ENCODE data around the gene CD99L2.

CD99L2 gene

DNA sequence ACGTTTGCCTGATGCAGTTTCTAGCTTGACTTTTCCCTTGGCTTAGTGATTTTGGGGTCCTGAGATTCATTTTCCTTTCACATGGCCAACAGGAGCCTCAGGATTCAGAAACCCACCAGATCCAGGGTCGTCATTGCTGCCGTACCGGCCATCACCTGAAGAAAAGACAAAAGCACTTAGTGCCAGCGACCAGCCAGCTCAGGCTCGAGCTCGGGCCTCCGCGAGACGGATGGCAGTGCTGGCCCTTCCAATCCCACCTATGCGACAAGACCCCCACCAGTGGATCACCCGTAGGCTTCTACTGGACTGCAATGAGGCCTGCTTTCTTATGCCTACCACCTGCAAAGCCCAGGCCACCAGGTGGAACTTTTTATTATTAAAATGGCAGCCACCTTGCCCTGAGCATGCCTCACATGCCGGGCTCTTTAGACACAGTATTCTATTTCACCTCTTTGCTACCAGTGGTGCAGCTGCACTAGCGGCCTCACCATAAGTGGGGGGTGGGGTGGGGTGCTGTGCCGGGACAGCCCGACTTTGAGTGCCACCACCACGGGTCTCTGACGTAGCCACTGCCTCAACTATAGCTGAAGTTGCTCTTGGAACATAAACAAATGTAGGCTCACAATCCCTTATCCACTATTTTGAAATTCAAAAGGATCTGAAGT lies 121.0 kb downstream of the CD99L2 start:
- DNase-seq: no peak

DNA sequence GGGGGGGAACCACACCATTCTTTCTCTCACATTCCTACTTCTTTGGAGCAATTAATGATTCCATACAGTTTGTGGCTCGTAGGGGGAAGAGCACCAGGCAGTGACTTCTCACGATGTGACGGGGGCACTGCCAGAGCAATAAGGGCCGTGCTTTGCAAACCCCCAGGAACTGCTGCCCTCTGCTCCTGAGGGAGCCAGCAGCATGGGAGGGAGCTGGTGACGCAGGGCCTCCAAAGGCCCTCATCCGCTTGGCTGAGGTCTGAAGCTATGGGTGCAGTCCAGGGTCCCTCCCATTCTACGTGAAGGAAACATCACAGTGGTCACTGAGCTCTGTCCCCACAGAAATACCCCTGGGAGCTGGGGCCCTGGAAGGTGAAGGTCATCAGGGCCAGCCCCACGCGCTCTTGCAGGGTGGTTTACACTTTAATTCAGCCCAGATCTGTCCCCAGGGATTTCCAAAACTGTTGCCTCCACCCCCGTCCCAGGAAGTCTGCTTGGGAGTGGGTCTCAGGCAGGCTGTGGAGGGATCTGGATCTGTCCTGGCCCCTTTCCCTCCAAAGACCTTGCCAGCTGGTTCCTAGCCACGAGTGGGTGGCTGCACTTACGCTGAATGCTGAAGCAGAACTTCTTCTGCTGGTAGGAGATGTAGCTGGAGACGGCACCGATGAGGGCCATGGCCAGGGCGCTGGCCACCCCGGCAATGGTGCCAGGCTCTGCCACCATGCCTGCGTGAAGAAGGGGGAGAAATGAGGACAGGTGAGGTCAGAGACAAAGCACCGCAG lies 122.7 kb downstream of the CD99L2 start:
- no peak for DNase-seq

DNA sequence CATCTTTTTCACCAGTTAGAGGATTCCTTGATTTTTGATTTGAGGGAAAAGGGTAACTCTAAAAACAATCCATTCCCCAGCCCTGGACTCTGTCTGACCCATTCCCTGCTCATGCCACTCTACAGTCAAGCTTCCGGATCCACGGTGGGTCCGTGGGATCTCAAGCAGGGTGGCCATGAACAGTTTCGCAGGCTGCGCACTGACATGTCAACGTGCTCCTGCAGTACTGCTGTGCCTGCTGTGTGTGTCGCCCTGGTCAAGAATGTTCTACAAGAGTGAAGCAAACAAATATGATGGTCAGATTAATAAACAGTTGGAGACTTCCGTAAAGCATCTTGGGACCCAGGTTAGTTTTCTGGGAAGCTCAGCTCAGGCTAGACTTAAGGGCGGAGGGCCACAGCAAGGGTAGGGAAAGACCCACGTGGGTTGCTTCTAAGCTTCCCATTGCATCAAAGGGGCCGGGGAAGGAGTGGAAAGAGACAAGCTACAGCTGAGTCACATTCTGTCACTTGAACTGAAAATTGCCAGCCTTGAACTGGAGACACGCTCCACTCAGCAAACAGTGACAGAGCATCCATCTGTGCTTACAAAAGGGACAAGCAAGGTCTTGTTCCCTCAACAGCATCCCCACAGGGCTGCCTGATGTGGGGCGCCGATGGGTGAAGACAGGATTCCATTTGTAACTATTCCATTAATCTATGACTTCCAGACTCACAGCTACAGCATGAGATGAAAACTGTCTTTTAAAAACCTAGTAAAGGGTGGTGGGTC lies 123.5 kb downstream of the CD99L2 start:
- no peak for DNase-seq

DNA sequence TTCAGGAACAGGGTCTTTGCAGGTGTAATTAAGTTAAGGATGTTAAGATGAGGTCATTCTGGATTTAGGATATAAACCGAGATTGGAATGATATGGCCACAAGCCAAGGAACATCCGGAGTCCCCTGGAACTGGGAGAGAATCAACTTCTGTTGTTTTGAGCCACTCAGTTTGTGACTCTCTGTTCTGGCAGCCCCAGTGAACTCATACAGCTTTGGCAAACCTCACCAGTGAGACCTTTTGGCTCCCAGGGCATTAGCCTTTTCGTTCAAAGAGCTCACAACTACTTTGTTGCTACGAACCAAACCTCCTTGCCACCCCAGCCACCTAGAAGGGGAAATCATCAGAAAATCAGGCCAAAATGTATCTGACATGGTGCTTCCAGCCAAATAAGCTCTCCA lies 124.8 kb downstream of the CD99L2 start:
- no peak for DNase-seq

DNA sequence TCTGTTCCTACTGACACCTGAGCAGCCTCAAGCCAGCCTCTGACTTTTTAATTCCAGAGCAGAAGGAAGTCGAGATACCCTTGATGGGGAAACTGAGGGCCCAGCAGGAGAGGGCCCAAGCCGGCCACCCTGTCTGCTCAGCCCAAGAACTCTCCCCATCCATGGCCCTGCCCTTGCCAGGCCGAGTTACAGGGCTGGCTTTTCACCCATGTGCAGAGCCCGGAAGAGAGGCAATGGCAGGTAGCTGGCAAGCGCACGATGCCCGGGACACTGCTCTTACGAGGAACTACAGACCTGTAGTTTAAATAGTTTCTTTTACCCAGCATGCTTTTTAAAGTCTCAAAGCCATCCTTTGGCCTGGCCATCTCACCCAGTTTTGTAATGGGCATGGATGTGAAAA lies 125.4 kb downstream of the CD99L2 start:
- no peak for DNase-seq

DNA sequence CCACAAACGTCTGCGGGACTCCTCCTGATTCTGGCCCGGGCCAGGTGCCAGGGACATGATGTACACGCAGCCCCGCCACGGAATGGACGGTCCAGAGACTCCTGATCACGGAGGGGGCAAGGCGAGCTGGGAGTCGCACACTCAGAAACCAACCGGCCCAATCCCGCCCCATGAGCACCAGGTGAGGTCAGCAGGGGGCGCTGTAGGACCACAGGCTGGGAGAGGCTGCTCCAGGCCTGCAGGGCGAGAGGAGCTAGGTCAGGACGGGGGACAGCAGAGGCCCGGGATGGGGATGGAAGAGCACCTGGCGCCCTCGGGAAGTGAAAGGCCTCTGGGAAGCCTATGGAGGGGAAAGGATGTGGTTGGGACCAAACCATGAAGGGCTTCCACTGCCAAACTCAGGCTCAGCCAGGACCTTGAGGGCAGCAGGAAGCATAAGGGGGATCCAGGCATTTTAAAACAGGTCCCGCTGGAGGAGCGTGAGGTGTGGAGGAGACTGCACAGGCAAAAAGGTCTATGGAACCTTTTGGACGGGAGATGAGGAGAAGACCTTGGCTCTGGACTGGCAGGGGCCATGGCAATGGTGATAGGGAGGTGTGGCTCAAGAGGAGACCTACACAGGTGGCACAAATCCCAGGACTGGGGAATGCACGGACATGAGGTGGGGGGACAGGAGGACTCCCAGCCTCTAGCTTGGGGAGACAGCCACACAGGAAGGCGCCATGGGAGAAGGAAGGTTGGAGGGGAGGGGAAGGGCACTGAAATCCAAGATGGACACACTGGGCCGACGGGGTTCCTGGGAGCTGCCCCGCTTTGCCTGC lies 126.1 kb downstream of the CD99L2 start:
- DNase-seq: peak; percentile 66 to 87 (median 76)

DNA sequence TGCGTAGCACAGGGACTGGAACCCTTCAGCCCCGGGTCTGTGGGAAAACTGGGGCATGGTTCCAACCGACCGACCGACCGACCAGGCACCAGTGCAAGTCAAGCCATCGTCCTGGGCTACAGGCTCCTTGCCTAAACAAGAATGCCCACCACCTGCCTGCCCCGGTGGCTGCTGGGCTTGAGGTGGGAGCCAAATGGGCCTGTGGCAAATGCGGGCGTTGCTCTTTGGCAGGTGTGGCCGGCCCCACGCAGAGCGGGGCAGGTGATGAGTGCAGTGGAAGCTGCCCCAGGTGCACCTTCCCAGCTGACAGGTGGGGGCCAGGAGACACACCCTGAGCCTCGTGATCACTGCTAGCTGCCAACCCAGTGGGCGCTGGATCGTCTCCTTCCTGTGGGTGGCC lies 127.4 kb downstream of the CD99L2 start:
- DNase-seq: no peak

DNA sequence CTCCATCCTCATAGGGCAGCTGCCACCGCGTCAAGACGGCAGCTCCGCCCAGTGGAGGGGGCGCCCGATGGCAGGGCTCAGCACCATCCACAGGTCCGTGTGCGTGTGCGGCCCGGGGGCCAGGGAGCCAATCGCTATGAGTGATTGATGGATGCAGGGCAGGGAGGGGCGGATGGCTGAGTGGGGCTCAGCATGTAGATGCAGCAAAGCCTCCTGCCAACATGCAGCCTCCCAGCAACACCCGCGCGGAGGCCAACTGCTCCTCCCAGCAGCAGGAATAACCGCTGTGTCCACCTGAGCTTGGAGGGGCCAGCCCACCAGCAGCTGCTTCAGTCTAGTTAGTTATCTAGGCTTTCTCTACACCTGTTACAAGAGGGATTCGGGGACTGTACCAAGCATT lies 127.8 kb downstream of the CD99L2 start:
- no peak for DNase-seq

DNA sequence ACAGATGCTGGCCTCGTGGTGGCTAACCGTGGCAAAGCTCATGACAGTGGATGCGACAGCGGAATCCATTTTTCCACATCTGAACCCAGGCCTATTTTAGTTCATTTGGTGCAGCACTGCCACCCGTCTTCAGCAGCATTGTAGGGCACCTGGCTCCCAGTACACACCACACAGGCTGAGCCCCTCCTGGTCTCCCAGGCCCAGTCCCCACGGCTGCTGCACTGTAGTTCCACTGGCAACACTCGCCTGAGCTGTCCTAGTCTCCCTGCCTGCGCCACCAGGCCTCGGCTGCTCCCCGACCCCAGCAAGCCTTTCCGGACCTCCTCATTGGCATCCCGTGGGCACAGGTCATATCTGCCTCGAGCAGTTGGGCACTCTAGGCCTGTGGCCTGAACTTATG lies 129.1 kb downstream of the CD99L2 start:
- no peak for DNase-seq

DNA sequence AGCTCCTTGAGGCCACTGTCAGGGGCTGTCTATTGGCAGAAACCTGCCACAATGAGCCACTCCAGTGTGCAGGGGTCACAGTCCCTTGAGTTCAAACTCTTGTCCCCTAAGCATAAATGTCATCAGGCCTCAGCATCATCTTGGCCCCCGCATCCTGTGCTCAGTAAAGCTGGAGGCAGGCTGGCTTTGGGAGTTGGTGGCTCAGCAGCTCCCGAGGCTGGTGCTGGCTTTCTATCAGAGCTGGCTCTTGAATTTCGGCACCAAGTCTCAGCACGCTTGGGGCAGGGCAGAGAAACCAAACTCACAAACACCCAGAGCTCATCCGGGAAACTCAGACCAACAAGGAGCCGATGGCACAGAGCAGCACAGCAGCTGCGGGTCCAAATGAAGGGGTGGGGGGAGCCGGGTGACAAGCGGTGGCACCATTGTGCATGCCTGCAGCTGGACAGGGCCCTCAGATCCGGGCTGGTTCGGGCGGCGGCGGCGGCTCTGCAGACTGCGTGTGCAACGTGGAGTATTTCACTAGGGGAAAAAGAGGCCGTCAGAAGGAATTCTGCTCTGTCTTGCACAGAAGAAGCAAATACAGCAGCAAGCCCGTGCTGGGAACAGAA lies 129.8 kb downstream of the CD99L2 start:
- DNase-seq: no peak

DNA sequence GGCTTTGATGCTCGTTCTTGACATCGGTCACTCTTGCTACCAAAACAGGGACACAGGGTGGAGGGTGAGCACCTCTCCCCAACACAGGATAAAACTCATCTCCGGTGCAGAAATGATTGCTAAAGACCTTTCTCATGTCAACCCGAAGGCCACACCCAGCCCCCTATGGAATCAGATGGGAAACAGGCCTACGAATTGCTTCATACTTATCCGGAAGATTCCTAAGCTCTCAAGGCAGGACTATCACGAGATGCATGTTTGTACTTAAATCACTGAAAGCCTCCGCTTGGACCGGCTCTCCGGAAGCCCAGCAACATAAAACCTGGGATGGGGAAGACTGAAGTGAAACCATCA lies 130.4 kb downstream of the CD99L2 start:
- peak in 1 of 3 donors; percentile 4 for DNase-seq

DNA sequence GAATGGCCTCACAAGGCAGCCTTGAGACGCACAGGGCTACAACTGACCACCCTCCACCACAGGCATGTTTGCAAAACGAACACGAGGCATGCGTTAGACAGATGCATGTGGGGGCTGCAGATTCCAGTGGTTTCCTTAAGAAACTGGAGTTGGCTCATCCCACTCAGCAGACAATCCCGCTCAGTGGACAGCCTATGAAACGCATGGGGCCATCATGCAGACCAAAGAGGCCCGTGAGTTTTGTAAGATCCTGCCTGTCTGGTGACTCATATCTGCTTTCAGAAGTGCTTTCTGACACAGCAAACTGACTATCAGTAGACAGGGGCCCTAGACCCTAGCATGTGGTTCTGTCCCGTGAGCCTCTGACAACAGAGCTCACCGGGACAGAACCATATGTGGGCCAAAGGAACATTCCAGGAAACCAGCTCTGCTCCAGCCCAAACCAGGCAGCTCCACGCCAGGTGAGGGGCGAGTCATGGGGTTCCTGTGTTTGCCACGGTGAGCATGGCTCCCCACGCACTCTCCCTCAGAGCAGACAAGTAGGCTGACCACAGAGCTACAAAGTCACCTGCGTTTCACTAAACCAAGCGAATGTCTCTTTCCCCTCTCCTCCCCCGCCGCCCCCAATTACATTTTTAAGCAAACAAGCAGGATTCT lies 130.9 kb downstream of the CD99L2 start:
- DNase-seq: peak; percentile 48 to 61 (median 53)

DNA sequence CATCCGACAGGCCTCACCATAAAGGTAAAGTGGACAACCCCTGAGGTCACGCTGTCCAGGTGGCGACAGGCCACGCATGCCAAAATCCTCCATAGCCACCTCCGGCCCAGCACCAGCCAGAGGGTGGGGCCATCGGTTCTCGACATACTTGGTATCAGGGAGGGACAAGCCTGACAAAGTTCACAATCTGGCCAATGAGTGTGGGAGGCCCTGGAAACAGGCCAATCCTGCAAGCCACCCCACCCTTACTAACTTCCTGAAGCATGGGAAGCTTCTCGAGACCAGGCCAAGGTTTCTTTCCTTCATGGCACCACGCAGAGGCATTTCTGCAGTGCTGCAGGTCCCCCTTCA lies 131.4 kb downstream of the CD99L2 start:
- peak in 1 of 3 donors; percentile 5 for DNase-seq

DNA sequence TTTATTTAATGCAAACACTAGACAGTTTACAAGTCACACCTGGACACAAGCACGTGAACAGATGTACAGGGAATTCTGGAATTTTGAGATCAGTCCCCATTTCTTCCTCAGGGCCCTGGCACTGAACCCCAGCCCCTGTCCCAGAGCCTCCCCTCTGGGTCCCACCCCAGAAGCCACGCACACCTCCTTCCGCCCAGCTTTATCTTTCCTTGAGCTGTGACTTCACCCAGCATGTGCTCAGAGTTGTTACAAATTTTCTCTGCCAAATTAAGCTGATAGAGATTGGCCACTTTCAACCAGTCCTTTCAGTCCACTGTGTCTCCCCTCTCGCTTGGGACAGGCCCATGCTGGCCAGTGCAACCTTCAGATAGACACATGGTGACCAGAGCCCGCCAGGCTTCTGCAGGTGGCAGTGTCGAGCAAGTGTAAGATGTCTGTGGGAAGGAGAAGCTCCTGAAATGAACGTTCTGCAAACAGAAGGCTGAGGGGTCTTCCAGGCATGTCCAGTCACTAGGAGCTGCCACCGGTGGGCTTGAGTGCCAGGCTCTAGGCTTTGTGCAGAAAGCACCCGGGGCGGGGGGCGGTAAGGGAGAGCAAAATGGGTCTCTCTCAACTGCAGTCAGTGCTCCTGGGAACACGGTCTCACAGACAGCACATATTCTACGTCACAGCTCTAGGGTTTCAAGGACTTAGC lies 132.0 kb downstream of the CD99L2 start:
- DNase-seq: no peak

DNA sequence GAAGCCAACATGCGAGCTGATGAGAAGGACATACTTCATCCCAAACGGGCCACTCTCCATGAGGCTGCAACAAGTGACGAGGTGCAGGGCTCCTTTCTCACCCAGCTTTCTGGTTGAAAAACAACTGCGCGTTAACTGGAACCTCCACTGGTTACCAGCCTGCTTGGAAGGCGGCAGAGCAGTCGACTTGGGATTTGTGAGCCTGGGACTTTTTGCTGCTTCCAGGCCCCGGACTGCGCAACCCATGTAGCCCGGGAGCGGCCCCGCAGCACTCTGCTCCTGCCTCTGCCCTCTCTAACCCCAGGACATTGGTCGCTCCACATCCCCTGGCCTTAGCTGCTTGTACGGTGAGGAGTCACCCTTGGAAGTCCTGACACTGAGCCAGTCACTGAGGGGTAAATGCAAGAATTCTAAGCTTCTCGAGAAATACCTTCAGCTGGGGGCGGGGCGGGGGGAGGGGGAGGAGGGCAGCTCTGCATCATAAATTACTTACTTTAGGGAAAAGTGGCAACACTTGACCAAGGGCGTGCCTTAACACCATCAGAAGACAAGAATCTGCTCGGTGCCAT lies 132.6 kb downstream of the CD99L2 start:
- no peak for DNase-seq

DNA sequence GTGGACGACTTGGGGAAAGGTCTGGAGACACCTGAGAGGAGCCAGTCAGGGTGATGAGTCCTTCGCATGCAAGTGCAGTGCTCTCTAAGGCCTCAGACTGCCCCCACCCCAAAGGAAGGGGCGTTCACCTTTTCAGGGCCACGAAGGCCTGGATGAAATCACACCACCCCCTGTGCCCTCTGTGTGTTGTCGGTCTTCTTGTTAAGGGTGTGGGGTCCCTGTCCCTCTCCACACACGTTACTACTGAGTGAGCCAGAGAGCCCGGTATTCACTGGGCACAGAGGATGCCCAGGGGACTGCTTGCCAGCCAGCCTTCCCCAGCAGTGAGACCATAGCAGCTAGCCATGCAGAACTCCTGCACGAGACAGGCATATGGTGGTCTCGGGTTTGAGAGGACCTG lies 133.2 kb downstream of the CD99L2 start:
- DNase-seq: no peak

DNA sequence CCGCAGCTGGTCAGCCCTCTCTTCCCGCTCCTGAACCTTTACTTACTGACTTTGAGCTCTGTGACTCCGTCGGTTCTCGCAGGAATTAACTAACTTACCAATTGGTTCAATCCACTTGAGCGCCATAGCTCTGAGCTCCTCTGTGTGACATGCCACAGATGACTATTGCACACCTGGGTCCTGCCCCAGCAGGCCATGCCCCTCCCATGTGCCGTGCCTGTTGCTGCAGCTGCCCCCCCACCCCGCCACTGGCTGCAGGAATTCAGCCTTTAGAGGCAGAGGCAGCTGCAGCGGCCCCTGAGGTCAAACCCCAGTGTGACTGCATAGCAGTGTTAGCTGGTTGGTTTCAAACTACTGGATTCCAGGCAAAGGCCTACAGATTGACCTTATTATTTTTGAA lies 134.7 kb downstream of the CD99L2 start:
- DNase-seq: no peak

DNA sequence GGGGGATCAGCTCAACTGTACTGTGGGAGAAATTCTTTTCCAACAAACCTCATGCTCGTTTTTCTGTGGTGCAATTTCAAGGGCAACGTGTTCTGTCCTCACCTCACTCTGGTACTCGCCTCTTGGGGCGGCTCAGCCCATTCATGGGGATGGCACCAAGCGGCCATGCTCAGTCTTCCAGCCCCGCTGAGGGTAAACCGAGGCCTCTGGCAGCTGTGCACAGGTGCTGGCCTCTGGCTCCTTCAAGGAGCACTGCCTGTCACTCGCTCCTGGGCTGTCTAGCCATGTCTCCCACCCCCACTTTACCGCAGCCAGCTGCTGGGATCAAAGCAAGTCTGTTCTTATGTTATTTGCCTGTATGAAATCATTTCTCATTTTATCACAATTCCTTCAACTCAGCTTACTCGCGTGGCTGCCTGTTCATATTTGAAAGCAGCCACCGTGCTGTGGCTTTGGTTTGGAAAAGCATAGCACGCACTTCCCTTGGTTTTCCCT lies 135.1 kb downstream of the CD99L2 start:
- no peak for DNase-seq

DNA sequence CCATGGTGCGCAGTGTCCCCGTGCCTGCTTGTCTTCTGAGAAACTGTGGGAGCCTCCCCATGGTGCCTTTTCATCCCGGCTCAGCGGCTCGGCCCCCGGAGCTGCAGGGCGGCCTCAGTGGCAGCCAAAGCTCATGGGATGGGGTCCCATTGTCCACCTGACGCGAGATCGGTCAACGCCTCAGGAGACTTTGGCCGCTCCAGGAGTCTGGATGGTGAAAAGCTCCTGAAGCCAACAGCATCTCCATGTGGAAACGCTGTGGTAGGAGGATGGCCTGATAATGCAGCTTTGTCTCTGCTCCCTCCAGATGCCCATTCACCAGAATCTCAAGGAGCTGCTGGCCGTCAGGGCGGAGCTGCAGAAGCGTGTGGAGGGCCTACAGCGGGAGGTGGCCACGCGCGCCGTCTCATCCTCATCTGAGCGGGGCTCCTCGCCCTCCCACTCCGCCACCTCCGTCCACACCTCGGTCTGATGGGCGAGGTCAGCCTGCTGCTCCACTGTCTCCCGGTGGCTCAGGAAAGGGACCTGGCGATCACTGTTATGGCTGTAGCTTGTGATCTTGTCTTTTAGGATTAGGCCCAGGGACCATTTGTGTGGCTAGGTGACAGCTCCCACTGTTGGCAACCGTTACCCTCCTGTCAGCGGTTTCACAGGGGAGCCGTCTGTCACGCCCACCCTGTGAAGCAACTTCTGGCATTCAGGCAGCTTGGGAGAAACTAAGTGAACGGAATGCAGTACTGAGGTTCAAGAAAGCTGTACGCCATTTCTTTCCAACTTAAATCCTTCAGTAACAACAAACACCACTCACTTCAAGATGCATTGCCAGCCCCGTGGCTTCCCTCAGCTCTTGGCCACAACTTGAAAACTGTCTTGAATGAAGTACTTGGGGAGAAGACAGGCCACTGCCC lies 136.0 kb downstream of the CD99L2 start:
- no peak for DNase-seq

DNA sequence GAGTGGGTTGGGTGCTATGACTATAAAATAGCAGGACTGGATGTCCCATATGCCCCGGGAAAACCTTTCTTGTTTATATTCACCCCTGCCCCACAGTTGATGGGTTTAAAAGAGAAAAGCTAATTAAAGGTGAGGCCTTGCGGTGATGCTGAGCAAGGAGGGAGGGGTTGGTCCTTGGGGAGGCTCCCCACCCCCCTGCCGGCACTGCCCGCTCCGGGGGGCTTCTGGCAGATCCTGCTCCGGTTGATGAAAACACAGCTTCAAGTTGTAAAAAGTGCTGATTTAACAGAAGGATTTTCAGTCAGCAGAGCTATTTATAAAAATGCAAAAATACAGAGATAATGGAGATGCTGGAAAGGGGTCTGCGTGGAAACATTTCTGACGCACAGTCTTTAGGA lies 136.7 kb downstream of the CD99L2 start:
- no peak for DNase-seq

Data from suppressor macrophage treated with lipopolysaccharide for 1 hour (primary cell).